ENCODE data around the gene TMED4.
A peak's percentile ranks its signal among the peaks of the same experiment; 100 is the strongest.

Gene TMED4

GRCh38 chr7:44575054-44575453 lies 7.0 kb downstream of the TMED4 start:
- TF ChIP-seq EZH2 (optimal IDR thresholded peaks at IDR 0.05; ENCODE audit: low read depth, low read length) (no peak), EZH2phosphoT487 (IDR thresholded peaks at IDR 0.05; ENCODE audit: low read length) (no peak), CTCF (IDR thresholded peaks at IDR 0.05; ENCODE audit: low read length) (no peak)
- no peaks in the 10 kb centered on the region for H3K27me3 ChIP-seq (replicated peaks; ENCODE audit: insufficient read depth, low read length)
- DNase-seq: no peak
- peak overlapping the region; percentile 76; the same call in 1 of the 2 replicates for H3K4me2 ChIP-seq (ENCODE audit: low read depth, low read length)
- no peak overlapping the region for H3K9ac ChIP-seq (ENCODE audit: low read length)
- H2AFZ ChIP-seq (ENCODE audit: low read length): no peak overlapping the region
- peaks cover 8% of the 10 kb centered on the region for H3K4me1 ChIP-seq (ENCODE audit: low read length)
- H3K79me2 ChIP-seq (ENCODE audit: low read length): peaks cover 70% of the 10 kb centered on the region
- no peak overlapping the region for H3K4me3 ChIP-seq (ENCODE audit: low read length)
- peaks cover 9% of the 10 kb centered on the region; the same call in 1 of the 2 replicates for H3F3A ChIP-seq (ENCODE audit: insufficient read depth, low read length)
- no peaks in the 10 kb centered on the region for H3K9me2 ChIP-seq (replicated peaks; ENCODE audit: insufficient read depth, low read length)
- H4K20me1 ChIP-seq (ENCODE audit: insufficient read depth, low read length): no peaks in the 10 kb centered on the region
- H3K36me3 ChIP-seq (replicated peaks; ENCODE audit: insufficient read depth, low read length): peaks cover 11% of the 10 kb centered on the region; the same call in 1 of the 2 replicates
- H3K27ac ChIP-seq (ENCODE audit: low read length): no peak overlapping the region
- no peaks in the 10 kb centered on the region for H3K9me3 ChIP-seq (replicated peaks; ENCODE audit: insufficient read depth, low read length)

- peak; percentile 21 for DNase-seq
- Histone ChIP-seq H3K9ac (ENCODE audit: low read length) (peak overlapping the region; percentile 93), H3K4me1 (ENCODE audit: low read length) (peaks cover 8% of the 10 kb centered on the region), H3K4me3 (ENCODE audit: low read length) (peak overlapping the region; percentile 95), H3K27me3 (replicated peaks; ENCODE audit: insufficient read depth, low read length) (no peaks in the 10 kb centered on the region), H3K36me3 (replicated peaks; ENCODE audit: insufficient read depth, low read length) (peaks cover 11% of the 10 kb centered on the region), H3K79me2 (ENCODE audit: low read length) (peaks cover 69% of the 10 kb centered on the region), H2AFZ (ENCODE audit: low read length) (peak overlapping the region; percentile 80), H3K27ac (ENCODE audit: low read length) (peak overlapping the region; percentile 39; the same call in 1 of the 2 replicates), H4K20me1 (ENCODE audit: insufficient read depth, low read length) (no peaks in the 10 kb centered on the region), H3F3A (ENCODE audit: insufficient read depth, low read length) (peaks cover 9% of the 10 kb centered on the region; the same call in 1 of the 2 replicates), H3K9me2 (replicated peaks; ENCODE audit: insufficient read depth, low read length) (no peaks in the 10 kb centered on the region), H3K9me3 (replicated peaks; ENCODE audit: insufficient read depth, low read length) (no peaks in the 10 kb centered on the region), H3K4me2 (ENCODE audit: low read depth, low read length) (peak overlapping the region; percentile 76)
- TF ChIP-seq EZH2 (optimal IDR thresholded peaks at IDR 0.05; ENCODE audit: low read depth, low read length) (no peak), EZH2phosphoT487 (IDR thresholded peaks at IDR 0.05; ENCODE audit: low read length) (no peak), CTCF (IDR thresholded peaks at IDR 0.05; ENCODE audit: low read length) (no peak)
Measured at GRCh38 chr7:44574287-44574872, 7.7 kb downstream of the TMED4 start.

GRCh38 chr7:44573464-44574286 lies 8.4 kb downstream of the TMED4 start, which contains the start of gene DDX56:
TSS of gene DDX56 (minus strand) at chr7:44573908. CDS start at chr7:44573895, 13 bp downstream.
- H3K9ac ChIP-seq (ENCODE audit: low read length): peak within 1 kb of the TSS; percentile 93
- peaks cover 66% of the 10 kb centered on the region for H3K79me2 ChIP-seq (ENCODE audit: low read length)
- DNase-seq: peak; percentile 98
- H4K20me1 ChIP-seq (ENCODE audit: insufficient read depth, low read length): no peaks in the 10 kb centered on the region
- H3F3A ChIP-seq (ENCODE audit: insufficient read depth, low read length): peaks cover 9% of the 10 kb centered on the region; the same call in 1 of the 2 replicates
- TF ChIP-seq EZH2phosphoT487 (IDR thresholded peaks at IDR 0.05; ENCODE audit: low read length) (no peak), EZH2 (optimal IDR thresholded peaks at IDR 0.05; ENCODE audit: low read depth, low read length) (no peak), CTCF (IDR thresholded peaks at IDR 0.05; ENCODE audit: low read length) (no peak)
- no peaks in the 10 kb centered on the region for H3K9me3 ChIP-seq (replicated peaks; ENCODE audit: insufficient read depth, low read length)
- H3K4me2 ChIP-seq (ENCODE audit: low read depth, low read length): peak within 1 kb of the TSS; percentile 76
- peaks cover 11% of the 10 kb centered on the region for H3K36me3 ChIP-seq (replicated peaks; ENCODE audit: insufficient read depth, low read length)
- peak within 1 kb of the TSS; percentile 80 for H2AFZ ChIP-seq (ENCODE audit: low read length)
- H3K4me1 ChIP-seq (ENCODE audit: low read length): peaks cover 8% of the 10 kb centered on the region
- H3K27ac ChIP-seq (ENCODE audit: low read length): peak within 1 kb of the TSS; percentile 51; the same call in 1 of the 2 replicates
- peak within 1 kb of the TSS; percentile 95 for H3K4me3 ChIP-seq (ENCODE audit: low read length)
- H3K9me2 ChIP-seq (replicated peaks; ENCODE audit: insufficient read depth, low read length): no peaks in the 10 kb centered on the region
- H3K27me3 ChIP-seq (replicated peaks; ENCODE audit: insufficient read depth, low read length): no peaks in the 10 kb centered on the region
